ENCODE measurements around the gene PKHD1. TPM values are rescaled to one million over a fixed set of nuclear protein-coding genes. Genes with fewer than 3 reads are reported as not detected.
A peak's percentile ranks its signal among the peaks of the same experiment; 100 is the strongest.

Gene PKHD1
- total RNA-seq, 1 experiment from 2014 or later: 0.40 TPM

DNA sequence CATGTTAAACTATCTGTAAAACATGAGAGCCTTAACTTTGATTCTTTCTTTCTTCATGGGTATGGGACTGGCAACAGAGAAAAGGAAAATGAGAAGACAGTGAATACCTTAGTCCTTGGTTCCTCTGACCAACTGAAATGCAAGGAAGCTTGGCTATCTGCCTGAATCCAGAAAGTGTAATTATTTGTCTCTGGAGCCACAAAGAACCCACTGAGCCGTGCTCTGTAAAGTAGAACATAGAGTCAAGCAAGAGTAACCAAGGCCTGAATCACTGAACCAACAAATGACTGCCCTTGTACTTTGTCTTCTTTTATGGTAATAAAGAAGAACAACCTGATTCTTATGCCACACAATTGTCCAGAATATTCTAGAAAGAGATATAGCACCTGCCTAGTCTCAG, 27.6 kb downstream of the PKHD1 start:
- Histone ChIP-seq H3K27me3 (ENCODE audit: low read length) (no peaks in the 10 kb centered on the region), H3F3A (ENCODE audit: low read length, unreplicated experiment) (no peaks in the 10 kb centered on the region), H3K79me2 (ENCODE audit: low read length) (no peaks in the 10 kb centered on the region), H3K27ac (ENCODE audit: low read length) (no peak overlapping the region), H3K9me2 (replicated peaks; ENCODE audit: low read length) (no peaks in the 10 kb centered on the region), H2AFZ (ENCODE audit: low read length) (no peak overlapping the region), H3K9ac (ENCODE audit: low read length) (no peak overlapping the region), H3K4me3 (ENCODE audit: low read length) (no peak overlapping the region), H3K36me3 (ENCODE audit: low read depth, low read length) (no peaks in the 10 kb centered on the region), H3K9me3 (ENCODE audit: low read length) (no peaks in the 10 kb centered on the region), H3K4me1 (ENCODE audit: insufficient read depth, low read length) (peaks cover 6% of the 10 kb centered on the region; the same call in 1 of the 2 replicates), H4K20me1 (ENCODE audit: low read length) (no peaks in the 10 kb centered on the region), H3K4me2 (ENCODE audit: low read length) (no peak overlapping the region)
- ATAC-seq (no peak), DNase-seq (peak; percentile 60)
- CTCF ChIA-PET: no interaction called here
- intact Hi-C loops (cut with micrococcal nuclease): no loop called here
- BruUV-seq (replicated peaks): no TSS peak
- POLR2A ChIA-PET (ENCODE audit: unreplicated experiment): no interaction called here
- TF ChIP-seq EZH2 (IDR thresholded peaks at IDR 0.05; ENCODE audit: low read length, unreplicated experiment): no peak
- TF ChIP-seq, protein P1, sequence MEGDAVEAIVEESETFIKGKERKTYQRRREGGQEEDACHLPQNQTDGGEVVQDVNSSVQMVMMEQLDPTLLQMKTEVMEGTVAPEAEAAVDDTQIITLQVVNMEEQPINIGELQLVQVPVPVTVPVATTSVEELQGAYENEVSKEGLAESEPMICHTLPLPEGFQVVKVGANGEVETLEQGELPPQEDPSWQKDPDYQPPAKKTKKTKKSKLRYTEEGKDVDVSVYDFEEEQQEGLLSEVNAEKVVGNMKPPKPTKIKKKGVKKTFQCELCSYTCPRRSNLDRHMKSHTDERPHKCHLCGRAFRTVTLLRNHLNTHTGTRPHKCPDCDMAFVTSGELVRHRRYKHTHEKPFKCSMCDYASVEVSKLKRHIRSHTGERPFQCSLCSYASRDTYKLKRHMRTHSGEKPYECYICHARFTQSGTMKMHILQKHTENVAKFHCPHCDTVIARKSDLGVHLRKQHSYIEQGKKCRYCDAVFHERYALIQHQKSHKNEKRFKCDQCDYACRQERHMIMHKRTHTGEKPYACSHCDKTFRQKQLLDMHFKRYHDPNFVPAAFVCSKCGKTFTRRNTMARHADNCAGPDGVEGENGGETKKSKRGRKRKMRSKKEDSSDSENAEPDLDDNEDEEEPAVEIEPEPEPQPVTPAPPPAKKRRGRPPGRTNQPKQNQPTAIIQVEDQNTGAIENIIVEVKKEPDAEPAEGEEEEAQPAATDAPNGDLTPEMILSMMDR (conservative IDR thresholded peaks at IDR 0.05; ENCODE audit: low read depth, low read length): no peak
- TF ChIP-seq EZH2phosphoT487 (IDR thresholded peaks at IDR 0.05; ENCODE audit: borderline replicate concordance, low read length): no peak

DNA sequence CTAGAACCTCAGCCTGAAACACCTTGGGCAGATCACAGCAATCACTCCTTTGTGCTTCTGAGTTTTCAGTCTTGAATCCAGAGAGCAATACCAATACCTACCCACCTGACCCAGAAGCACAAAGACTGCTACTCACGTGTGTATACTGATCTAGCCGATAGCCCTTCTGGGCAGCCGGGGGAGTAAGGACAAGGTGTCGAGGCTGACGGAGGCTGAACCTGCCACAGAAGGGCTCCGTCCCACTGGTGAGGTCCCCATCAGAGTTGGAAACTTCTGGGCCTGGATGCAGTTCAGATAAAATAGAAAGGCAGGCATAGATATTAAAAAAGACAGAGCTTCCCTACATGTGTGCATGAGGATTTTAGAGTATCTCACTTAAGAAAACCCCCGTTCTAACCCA, 32.0 kb downstream of the PKHD1 start:
- intact Hi-C loops (cut with micrococcal nuclease): no loop called here

More for the DNA sequence above, 32.0 kb downstream of the PKHD1 start:
- no peaks in the 10 kb centered on the region for H3K9me2 ChIP-seq (replicated peaks; ENCODE audit: low read length)
- DNase-seq (no peak), ATAC-seq (no peak)
- H3K27ac ChIP-seq (ENCODE audit: low read length): no peak overlapping the region
- H3K4me3 ChIP-seq (ENCODE audit: low read length): no peak overlapping the region
- H3K4me1 ChIP-seq (ENCODE audit: insufficient read depth, low read length): peaks cover 6% of the 10 kb centered on the region; the same call in 1 of the 2 replicates
- 0 out of 2 replicates have a peak, but pooled peaks cover 4% of the 10 kb centered on the region for H3K27me3 ChIP-seq (ENCODE audit: low read length)
- H4K20me1 ChIP-seq (ENCODE audit: low read length): no peaks in the 10 kb centered on the region
- ChIA-PET POLR2A (ENCODE audit: unreplicated experiment) (no interaction called here), CTCF (interaction anchor here (0.5 kb wide), 1 partner anchor 579 kb away, joined by 5 read pairs; no protein-coding TSS in a partner anchor)
- no peak for TF ChIP-seq EZH2 (IDR thresholded peaks at IDR 0.05; ENCODE audit: low read length, unreplicated experiment)
- no peak for TF ChIP-seq EZH2phosphoT487 (IDR thresholded peaks at IDR 0.05; ENCODE audit: borderline replicate concordance, low read length)
- TF ChIP-seq, protein P1 (conservative IDR thresholded peaks at IDR 0.05; ENCODE audit: low read depth, low read length): no peak
- H3F3A ChIP-seq (ENCODE audit: low read length, unreplicated experiment): no peaks in the 10 kb centered on the region
- no peak overlapping the region for H3K4me2 ChIP-seq (ENCODE audit: low read length)
- no peak overlapping the region for H2AFZ ChIP-seq (ENCODE audit: low read length)
- H3K36me3 ChIP-seq (ENCODE audit: low read depth, low read length): no peaks in the 10 kb centered on the region
- H3K9ac ChIP-seq (ENCODE audit: low read length): no peak overlapping the region
- no peaks in the 10 kb centered on the region for H3K9me3 ChIP-seq (ENCODE audit: low read length)
- H3K79me2 ChIP-seq (ENCODE audit: low read length): no peaks in the 10 kb centered on the region
- BruUV-seq (replicated peaks): no TSS peak
